ENCODE data around the gene MICALL1.

MICALL1 gene

DNA sequence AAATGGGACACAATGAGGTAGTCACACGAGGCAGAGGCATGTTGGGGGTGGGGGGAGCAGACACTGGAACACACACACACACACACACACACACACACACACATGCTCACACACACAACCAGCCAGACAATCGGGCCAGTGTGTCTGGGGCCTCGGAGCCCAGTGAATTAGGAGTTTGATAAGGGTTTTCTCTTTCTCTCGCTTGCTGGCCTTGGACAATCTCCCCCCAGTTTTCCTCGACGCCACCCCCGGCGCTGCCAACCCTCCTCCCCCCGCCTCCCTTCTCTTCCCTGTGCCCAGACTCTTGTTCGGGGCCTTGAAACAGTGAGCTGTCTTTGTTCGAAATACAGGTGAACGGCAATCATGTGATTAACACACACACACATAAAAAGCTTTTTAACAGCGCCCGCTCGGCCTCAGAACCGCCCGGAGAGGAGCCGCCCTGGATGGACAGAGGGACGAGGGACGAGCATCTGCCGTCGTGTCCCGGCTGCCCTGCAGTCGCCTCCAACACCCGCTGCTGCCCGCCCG, 79.7 kb downstream of the MICALL1 start:
- Histone ChIP-seq H3K18ac (ENCODE audit: low read length) (peak overlapping the region; percentile 70), H3K79me1 (ENCODE audit: low read depth, low read length) (no peaks in the 10 kb centered on the region), H3K36me3 (replicated peaks in 1 of 2; ENCODE audit: control insufficient read depth in 2 of 2, insufficient read depth in 2 of 2, low read length in 2 of 2) (peaks cover 0 to 4% of the 10 kb centered on the region in 2 donors), H3K23ac (ENCODE audit: low read depth, low read length, poor library complexity) (no peak overlapping the region), H3K9me3 (replicated peaks in 1 of 2; ENCODE audit: control insufficient read depth in 2 of 2, insufficient read depth in 1 of 2, low read depth in 1 of 2, low read length in 2 of 2) (no peaks in the 10 kb centered on the region), H3K4me3 (ENCODE audit: low read length in 2 of 2) (no peak overlapping the region), H4K8ac (ENCODE audit: low read depth, low read length) (no peak overlapping the region), H3K14ac (ENCODE audit: low read length) (no peak overlapping the region), H2BK12ac (ENCODE audit: low read length) (no peak overlapping the region), H3K4me1 (ENCODE audit: control insufficient read depth in 2 of 2, insufficient read depth in 1 of 2, low read depth in 1 of 2, low read length in 2 of 2) (peaks cover 0 to 19% of the 10 kb centered on the region in 2 donors), H3K4ac (ENCODE audit: low read length) (peak overlapping the region; percentile 30), H4K91ac (ENCODE audit: low read depth, low read length, poor library complexity) (no peak overlapping the region), H2BK5ac (ENCODE audit: low read length) (no peak overlapping the region), H3K27ac (replicated peaks; ENCODE audit: low read length) (no peak overlapping the region), H3K4me2 (ENCODE audit: insufficient read depth, low read length, poor library complexity, severe bottlenecking) (no peak overlapping the region), H2AFZ (ENCODE audit: low read length) (no peak overlapping the region), H2BK15ac (ENCODE audit: low read length) (no peak overlapping the region), H3K9ac (ENCODE audit: low read depth, low read length, poor library complexity) (no peak overlapping the region), H2BK120ac (ENCODE audit: low read depth, low read length) (no peak overlapping the region), H2AK5ac (ENCODE audit: low read depth, low read length) (peak overlapping the region; percentile 85), H3K27me3 (ENCODE audit: control insufficient read depth in 3 of 3, insufficient read depth in 3 of 3, low read depth in 1 of 3, low read length in 3 of 3) (peaks cover 0 to 22% (median 10%) of the 10 kb centered on the region in 3 experiments)
- WGBS, 2 donors (ENCODE audit: extremely low coverage in 2 of 2, insufficient read length in 2 of 2, insufficient replicate concordance in 1 of 2): no CpG with 5 or more reads among the region's 27 CpGs
- no peak for DNase-seq (ENCODE audit: low spot score)

GRCh38 chr22:37986371-37986770, 80.3 kb downstream of the MICALL1 start:
- no peak overlapping the region for H4K8ac ChIP-seq (ENCODE audit: low read depth, low read length)
- DNase-seq (ENCODE audit: low spot score): no peak
- no peak overlapping the region for H2BK12ac ChIP-seq (ENCODE audit: low read length)

GRCh38 chr22:37989146-37990045, 83.3 kb downstream of the MICALL1 start:
- H3K9me3 ChIP-seq (replicated peaks in 1 of 2; ENCODE audit: control insufficient read depth in 2 of 2, insufficient read depth in 1 of 2, low read depth in 1 of 2, low read length in 2 of 2): no peaks in the 10 kb centered on the region
- H3K18ac ChIP-seq (ENCODE audit: low read length): no peak overlapping the region
- no peak for DNase-seq (ENCODE audit: low spot score)
- no peak overlapping the region for H3K9ac ChIP-seq (ENCODE audit: low read depth, low read length, poor library complexity)
- no peak overlapping the region for H3K23ac ChIP-seq (ENCODE audit: low read depth, low read length, poor library complexity)
- H3K27me3 ChIP-seq (ENCODE audit: control insufficient read depth in 3 of 3, insufficient read depth in 3 of 3, low read depth in 1 of 3, low read length in 3 of 3): no peaks in the 10 kb centered on the region
- H2BK15ac ChIP-seq (ENCODE audit: low read length): no peak overlapping the region
- no peak overlapping the region for H3K4ac ChIP-seq (ENCODE audit: low read length)
- H3K36me3 ChIP-seq (replicated peaks in 1 of 2; ENCODE audit: control insufficient read depth in 2 of 2, insufficient read depth in 2 of 2, low read length in 2 of 2): peaks cover 0 to 4% of the 10 kb centered on the region in 2 donors
- peak overlapping the region in 1 of 2 donors; percentile 51 for H3K4me3 ChIP-seq (ENCODE audit: low read length in 2 of 2)
- peaks cover 2% of the 10 kb centered on the region for H3K79me1 ChIP-seq (ENCODE audit: low read depth, low read length)
- peaks cover 0 to 13% of the 10 kb centered on the region in 2 donors for H3K4me1 ChIP-seq (ENCODE audit: control insufficient read depth in 2 of 2, insufficient read depth in 1 of 2, low read depth in 1 of 2, low read length in 2 of 2)
- no peak overlapping the region for H3K4me2 ChIP-seq (ENCODE audit: insufficient read depth, low read length, poor library complexity, severe bottlenecking)
- no peak overlapping the region for H2BK120ac ChIP-seq (ENCODE audit: low read depth, low read length)
- H4K91ac ChIP-seq (ENCODE audit: low read depth, low read length, poor library complexity): no peak overlapping the region
- no peak overlapping the region for H3K27ac ChIP-seq (replicated peaks; ENCODE audit: low read length)
- WGBS, 2 donors (ENCODE audit: extremely low coverage in 2 of 2, insufficient read length in 2 of 2, insufficient replicate concordance in 1 of 2): no CpG with 5 or more reads among the region's 14 CpGs
- no peak overlapping the region for H4K8ac ChIP-seq (ENCODE audit: low read depth, low read length)
- no peak overlapping the region for H3K14ac ChIP-seq (ENCODE audit: low read length)
- peak overlapping the region; percentile 0 for H2BK5ac ChIP-seq (ENCODE audit: low read length)
- H2BK12ac ChIP-seq (ENCODE audit: low read length): no peak overlapping the region
- no peak overlapping the region for H2AK5ac ChIP-seq (ENCODE audit: low read depth, low read length)
- no peak overlapping the region for H2AFZ ChIP-seq (ENCODE audit: low read length)

More at GRCh38 chr22:37986371-37986770, 80.3 kb downstream of the MICALL1 start:
- no CpG with 5 or more reads among the region's 7 CpGs for WGBS, 2 donors (ENCODE audit: extremely low coverage in 2 of 2, insufficient read length in 2 of 2, insufficient replicate concordance in 1 of 2)
- Histone ChIP-seq H4K91ac (ENCODE audit: low read depth, low read length, poor library complexity) (no peak overlapping the region), H2BK120ac (ENCODE audit: low read depth, low read length) (no peak overlapping the region), H2AK5ac (ENCODE audit: low read depth, low read length) (peak overlapping the region; percentile 85), H3K4me3 (ENCODE audit: low read length in 2 of 2) (no peak overlapping the region), H3K79me1 (ENCODE audit: low read depth, low read length) (no peaks in the 10 kb centered on the region), H3K4ac (ENCODE audit: low read length) (no peak overlapping the region), H3K4me2 (ENCODE audit: insufficient read depth, low read length, poor library complexity, severe bottlenecking) (no peak overlapping the region), H2AFZ (ENCODE audit: low read length) (no peak overlapping the region), H3K9me3 (replicated peaks in 1 of 2; ENCODE audit: control insufficient read depth in 2 of 2, insufficient read depth in 1 of 2, low read depth in 1 of 2, low read length in 2 of 2) (no peaks in the 10 kb centered on the region), H2BK5ac (ENCODE audit: low read length) (no peak overlapping the region), H3K27me3 (ENCODE audit: control insufficient read depth in 3 of 3, insufficient read depth in 3 of 3, low read depth in 1 of 3, low read length in 3 of 3) (peaks cover 0 to 22% (median 10%) of the 10 kb centered on the region in 3 experiments), H3K36me3 (replicated peaks in 1 of 2; ENCODE audit: control insufficient read depth in 2 of 2, insufficient read depth in 2 of 2, low read length in 2 of 2) (peaks cover 0 to 4% of the 10 kb centered on the region in 2 donors), H3K9ac (ENCODE audit: low read depth, low read length, poor library complexity) (no peak overlapping the region), H3K4me1 (ENCODE audit: control insufficient read depth in 2 of 2, insufficient read depth in 1 of 2, low read depth in 1 of 2, low read length in 2 of 2) (peaks cover 0 to 19% of the 10 kb centered on the region in 2 donors), H3K14ac (ENCODE audit: low read length) (peak overlapping the region; percentile 39), H3K27ac (replicated peaks; ENCODE audit: low read length) (no peak overlapping the region), H3K23ac (ENCODE audit: low read depth, low read length, poor library complexity) (no peak overlapping the region), H3K18ac (ENCODE audit: low read length) (peak overlapping the region; percentile 15), H2BK15ac (ENCODE audit: low read length) (no peak overlapping the region)

- no CpG with 5 or more reads among the region's 5 CpGs for WGBS, 2 donors (ENCODE audit: extremely low coverage in 2 of 2, insufficient read length in 2 of 2, insufficient replicate concordance in 1 of 2)
- Histone ChIP-seq H3K9me3 (replicated peaks in 1 of 2; ENCODE audit: control insufficient read depth in 2 of 2, insufficient read depth in 1 of 2, low read depth in 1 of 2, low read length in 2 of 2) (no peaks in the 10 kb centered on the region), H3K18ac (ENCODE audit: low read length) (peak overlapping the region; percentile 15), H3K14ac (ENCODE audit: low read length) (no peak overlapping the region), H2BK15ac (ENCODE audit: low read length) (no peak overlapping the region), H2AK5ac (ENCODE audit: low read depth, low read length) (no peak overlapping the region), H3K4ac (ENCODE audit: low read length) (no peak overlapping the region), H3K27me3 (ENCODE audit: control insufficient read depth in 3 of 3, insufficient read depth in 3 of 3, low read depth in 1 of 3, low read length in 3 of 3) (no peaks in the 10 kb centered on the region), H2BK120ac (ENCODE audit: low read depth, low read length) (no peak overlapping the region), H2BK5ac (ENCODE audit: low read length) (peak overlapping the region; percentile 0), H2AFZ (ENCODE audit: low read length) (no peak overlapping the region), H3K23ac (ENCODE audit: low read depth, low read length, poor library complexity) (no peak overlapping the region), H3K4me1 (ENCODE audit: control insufficient read depth in 2 of 2, insufficient read depth in 1 of 2, low read depth in 1 of 2, low read length in 2 of 2) (peaks cover 0 to 6% of the 10 kb centered on the region in 2 donors), H3K36me3 (replicated peaks in 1 of 2; ENCODE audit: control insufficient read depth in 2 of 2, insufficient read depth in 2 of 2, low read length in 2 of 2) (peaks cover 0 to 4% of the 10 kb centered on the region in 2 donors), H2BK12ac (ENCODE audit: low read length) (no peak overlapping the region), H3K9ac (ENCODE audit: low read depth, low read length, poor library complexity) (no peak overlapping the region), H3K4me2 (ENCODE audit: insufficient read depth, low read length, poor library complexity, severe bottlenecking) (no peak overlapping the region), H3K27ac (replicated peaks; ENCODE audit: low read length) (no peak overlapping the region), H4K91ac (ENCODE audit: low read depth, low read length, poor library complexity) (no peak overlapping the region), H3K79me1 (ENCODE audit: low read depth, low read length) (peaks cover 2% of the 10 kb centered on the region), H4K8ac (ENCODE audit: low read depth, low read length) (no peak overlapping the region), H3K4me3 (ENCODE audit: low read length in 2 of 2) (no peak overlapping the region)
- no peak for DNase-seq (ENCODE audit: low spot score)
Measured at GRCh38 chr22:37990301-37990700, 84.2 kb downstream of the MICALL1 start.
